Parietal lobe (tissue), 2 donors: ENCODE data around the gene DPEP2. TPM values are rescaled to one million over a fixed set of nuclear protein-coding genes. Genes with fewer than 3 reads are reported as not detected.

ENCODE experiments used
- small RNA-seq: library from RNA; depleted of rRNA; stranded (forward); fragments of <200 nt; gene quantifications from one replicate; pipeline ENCODE3, GENCODE V24; 2014; ENCODE audit warnings: low replicate concordance
- total RNA-seq: library from RNA; depleted of rRNA; stranded (reverse); fragments of >200 nt; gene quantifications from one replicate; pipeline ENCODE4 v1.2.3, GENCODE V29; 2014

Gene DPEP2, protein sequence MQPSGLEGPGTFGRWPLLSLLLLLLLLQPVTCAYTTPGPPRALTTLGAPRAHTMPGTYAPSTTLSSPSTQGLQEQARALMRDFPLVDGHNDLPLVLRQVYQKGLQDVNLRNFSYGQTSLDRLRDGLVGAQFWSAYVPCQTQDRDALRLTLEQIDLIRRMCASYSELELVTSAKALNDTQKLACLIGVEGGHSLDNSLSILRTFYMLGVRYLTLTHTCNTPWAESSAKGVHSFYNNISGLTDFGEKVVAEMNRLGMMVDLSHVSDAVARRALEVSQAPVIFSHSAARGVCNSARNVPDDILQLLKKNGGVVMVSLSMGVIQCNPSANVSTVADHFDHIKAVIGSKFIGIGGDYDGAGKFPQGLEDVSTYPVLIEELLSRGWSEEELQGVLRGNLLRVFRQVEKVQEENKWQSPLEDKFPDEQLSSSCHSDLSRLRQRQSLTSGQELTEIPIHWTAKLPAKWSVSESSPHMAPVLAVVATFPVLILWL
- total RNA-seq: not detected

DNA sequence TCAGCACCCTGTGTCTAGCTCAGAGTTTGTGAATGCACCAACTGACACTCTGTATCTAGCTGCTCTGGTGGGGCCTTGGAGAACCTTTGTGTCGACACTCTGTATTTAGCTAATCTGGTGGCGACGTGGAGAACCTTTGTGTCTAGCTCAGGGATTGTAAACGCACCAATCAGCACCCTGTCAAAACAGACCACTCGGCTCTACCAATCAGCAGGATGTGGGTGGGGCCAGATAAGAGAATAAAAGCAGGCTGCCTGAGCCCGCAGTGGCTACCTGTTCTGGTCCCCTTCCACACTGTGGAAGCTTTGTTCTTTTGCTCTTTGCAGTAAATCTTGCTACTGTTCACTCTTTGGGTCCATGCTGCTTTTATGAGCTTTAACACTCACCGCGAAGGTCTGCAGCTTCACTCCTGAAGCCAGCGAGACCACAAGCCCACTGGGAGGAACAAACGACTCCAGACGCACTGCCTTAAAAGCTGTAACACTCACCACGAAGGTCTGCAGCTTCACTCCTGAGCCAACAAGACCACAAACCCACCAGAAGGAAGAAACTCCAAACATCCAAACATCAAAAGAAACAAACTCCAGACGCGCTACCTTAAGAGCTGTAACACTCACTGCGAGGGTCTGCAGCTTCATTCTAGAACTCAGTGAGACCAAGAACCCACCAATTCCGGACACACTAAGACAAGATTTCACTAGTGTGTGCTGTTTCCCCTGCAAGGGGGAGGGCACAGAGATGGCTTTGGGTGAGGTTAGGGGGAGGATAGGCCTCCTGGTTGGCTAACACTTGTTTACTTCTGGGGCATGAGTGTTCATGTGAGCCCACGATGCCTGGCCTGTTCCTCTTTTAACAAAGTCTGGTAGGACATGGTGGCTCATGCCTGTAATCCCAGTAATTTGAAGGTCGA, at the start of gene DPEP2:
DPEP2 (minus strand) TSS at position 706 of the 910 bp plus-strand sequence. CDS start 6,272 bp downstream, outside the sequence.

DNA sequence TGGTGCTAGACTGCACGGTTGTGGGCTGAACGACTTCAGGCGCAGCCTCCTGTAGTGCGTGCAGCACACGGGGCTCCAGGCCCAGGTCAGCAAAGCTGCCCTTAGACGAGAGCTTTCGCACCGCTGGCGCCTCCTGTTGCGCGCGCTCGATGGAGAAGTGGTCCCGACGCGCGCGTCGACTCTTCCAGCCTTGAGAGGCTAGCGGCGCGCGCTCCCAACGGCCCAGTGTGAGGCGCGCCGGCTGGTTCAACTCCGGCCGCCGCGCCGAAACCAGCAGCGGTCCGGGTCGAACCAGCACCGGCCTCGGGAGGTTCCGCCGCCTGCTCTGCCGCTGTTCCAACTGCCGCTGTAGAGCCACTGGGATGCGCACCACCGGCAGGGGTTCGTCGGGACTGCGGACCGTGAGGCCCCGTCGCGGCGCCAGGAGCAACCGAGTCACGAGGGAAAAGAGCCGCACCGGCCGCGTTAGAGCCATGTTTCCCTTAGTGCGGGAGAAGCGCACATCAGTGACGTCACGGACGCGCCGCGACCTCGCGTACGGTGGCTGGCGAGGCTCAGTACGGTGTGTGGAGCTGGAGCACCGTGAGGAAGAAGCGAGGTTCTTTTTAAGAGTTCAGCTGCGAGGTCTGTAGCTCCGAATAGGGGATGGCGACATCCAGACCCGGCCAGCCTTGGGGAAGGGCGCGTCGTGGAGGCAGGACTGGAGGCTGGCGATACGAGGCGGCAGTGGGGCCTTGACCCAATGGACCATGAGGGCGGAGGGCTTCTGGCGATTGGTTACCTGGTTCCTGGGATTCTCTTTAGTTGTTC, 23.6 kb upstream of the DPEP2 start, which contains the start of the genes DDX28 and DUS2:
DDX28 (minus strand) TSS at position 505 of the 810 bp plus-strand sequence; CDS start at position 475, 30 bp downstream.
DUS2 (plus strand) TSS at position 557 of the 810 bp plus-strand sequence. CDS start 14,740 bp downstream, outside the sequence.

DNA sequence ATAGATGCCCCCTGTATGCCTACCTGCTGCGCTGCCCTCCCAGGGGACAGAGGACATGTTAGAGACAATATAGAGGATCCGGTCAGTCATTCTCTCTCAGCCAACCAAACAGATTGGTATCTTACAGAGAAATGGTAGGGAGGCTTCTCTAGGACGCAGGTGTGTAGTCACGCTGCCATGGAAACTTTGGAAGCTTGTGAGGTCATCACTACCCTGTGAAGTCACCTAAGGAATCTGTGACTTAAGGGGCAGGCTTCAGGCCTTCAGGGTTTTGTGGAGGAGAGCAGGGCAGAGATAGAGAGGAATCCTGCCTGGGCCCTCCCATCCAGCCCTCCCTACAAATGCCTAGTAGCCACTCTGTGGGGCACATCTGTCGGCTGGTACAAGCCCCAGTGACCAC, 16.4 kb upstream of the DPEP2 start, which contains the start of gene DPEP2NB:
DPEP2NB (minus strand) TSS at position 231 of the 400 bp plus-strand sequence; CDS start at position 90, 141 bp downstream.

GRCh38 chr16:67979955-67980678, 19.2 kb downstream of the DPEP2 start, which contains the start of gene DPEP3:
TSS of gene DPEP3 (minus strand) at chr16:67980499. CDS start at chr16:67980380, 119 bp downstream.

GRCh38 chr16:67968400-67969253, 30.7 kb downstream of the DPEP2 start, which contains the start of gene SLC12A4:
TSS of gene SLC12A4 (minus strand) at chr16:67968637. CDS start at chr16:67968553, 84 bp downstream.

DNA sequence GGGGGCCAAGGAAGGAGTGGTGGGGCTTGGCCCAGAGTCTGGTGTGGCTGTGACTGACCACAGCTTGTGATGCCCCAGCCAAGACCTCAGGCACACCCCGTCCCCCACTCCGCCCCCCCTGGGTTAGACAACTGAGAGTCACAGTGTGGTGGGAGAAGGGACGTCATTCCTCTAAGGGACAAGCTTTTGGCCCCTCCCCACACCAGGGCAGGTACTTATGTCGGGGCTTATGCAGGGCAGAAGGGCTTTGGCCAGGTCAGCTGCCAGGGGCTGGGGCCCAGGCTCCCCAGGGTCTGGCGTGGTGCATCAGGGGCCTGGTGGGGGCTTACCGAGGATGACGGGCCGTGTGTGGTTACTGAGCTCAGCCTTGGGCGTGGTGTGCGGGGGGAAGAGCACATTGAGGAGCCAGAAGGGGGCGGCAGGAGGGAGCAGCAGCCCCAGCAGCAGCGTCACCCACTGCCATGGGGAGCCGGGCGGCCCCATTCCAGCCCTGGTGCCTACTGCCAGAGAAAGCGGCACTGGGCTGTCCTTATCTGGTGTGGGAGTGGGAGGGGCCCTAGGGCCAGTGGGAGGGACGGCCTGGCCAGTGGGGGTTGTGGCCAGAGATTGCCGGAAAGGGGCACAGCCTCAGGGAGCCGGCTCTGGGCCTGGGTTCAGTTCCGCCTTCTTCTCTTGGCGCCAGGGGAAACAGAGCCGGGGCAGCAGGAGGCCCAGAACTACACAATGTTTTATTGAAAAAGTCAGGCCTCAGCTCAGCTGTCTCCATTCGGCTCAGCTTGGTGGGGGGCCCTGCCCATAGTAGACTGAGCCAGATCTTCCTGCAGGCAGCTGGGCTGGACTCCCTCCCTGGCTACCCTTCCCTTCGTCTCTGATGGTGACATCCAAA, 55.4 kb downstream of the DPEP2 start, which contains the start of gene LCAT:
LCAT (minus strand) TSS at position 502 of the 886 bp plus-strand sequence; CDS start at position 483, 19 bp downstream.

Small RNA genes lying within 50 kb of the gene (small RNA-seq; reads per million reads assigned to genes)
- not detected for gene RNU6-359P

Other genes starting within 250 kb of the DPEP2 start
- gene RANBP10, start 192.9 kb downstream of the DPEP2 start, total RNA-seq: 16.0 TPM
- gene TSNAXIP1, start 192.6 kb downstream of the DPEP2 start, total RNA-seq: 6.3 TPM
- 25.7 TPM for gene THAP11, start 157.2 kb downstream of the DPEP2 start, total RNA-seq
- 110 TPM for gene NUTF2, start 152.6 kb downstream of the DPEP2 start, total RNA-seq
- gene CENPT, start 151.8 kb downstream of the DPEP2 start, total RNA-seq: 49.1 TPM
- 67.0 TPM for gene EDC4, start 126.4 kb downstream of the DPEP2 start, total RNA-seq
- gene NRN1L, start 114.6 kb downstream of the DPEP2 start, total RNA-seq: not detected
- 21.3 TPM for gene PSKH1, start 106.2 kb downstream of the DPEP2 start, total RNA-seq
- gene CTRL, start 67.6 kb downstream of the DPEP2 start, total RNA-seq: 4.7 TPM
- gene PSMB10, start 62.6 kb downstream of the DPEP2 start, total RNA-seq: 11.6 TPM
- gene LCAT, start 55.4 kb downstream of the DPEP2 start, total RNA-seq: 1.3 TPM
- gene SLC12A4, start 30.8 kb downstream of the DPEP2 start, total RNA-seq: 13.5 TPM
- gene DPEP3, start 19.0 kb downstream of the DPEP2 start, total RNA-seq: not detected
- not detected for gene DPEP2NB, start 16.4 kb upstream of the DPEP2 start, total RNA-seq
- gene DDX28, start 23.7 kb upstream of the DPEP2 start, total RNA-seq: 8.8 TPM
- gene DUS2, start 23.8 kb upstream of the DPEP2 start, total RNA-seq: 15.7 TPM
- gene NFATC3, start 85.9 kb upstream of the DPEP2 start, total RNA-seq: 26.6 TPM
- gene ESRP2, start 236.6 kb upstream of the DPEP2 start, total RNA-seq: not detected
- gene PLA2G15, start 245.9 kb upstream of the DPEP2 start, total RNA-seq: 17.8 TPM